Heart left ventricle (tissue), 16 donors: ENCODE results near the gene GPR107. TPM values are rescaled to one million over a fixed set of nuclear protein-coding genes. Genes with fewer than 3 reads are reported as not detected.
"Not testable (repeated sequence)": the region's sequence is repeated elsewhere in the genome, so short reads cannot be mapped to it uniquely, and the experiment has no call there.

ENCODE experiments used
- ATAC-seq, 4 donors: fragments of 200-7000 bp; cut with Tn5 transposase; one replicate each; pipeline ENCODE4 v1.9.1; 2020 to 2022; ENCODE audit warnings: moderate library complexity in 4 of 4, mild to moderate bottlenecking in 3 of 4, moderate number of reproducible peaks in 1 of 4
- DNase-seq, 5 donors: peaks; one replicate each; pipeline ENCODE4 v3.0.0-alpha.2; 2020
- H3K27ac ChIP-seq, 12 donors: fragments of 200-600 bp; sonication (generic) in 4 of 12; one replicate each; pipeline versions ENCODE4 v1.5.0 to v1.8.0; 2016 to 2022; ENCODE audit warnings: mild to moderate bottlenecking in 2 of 12
- H3K27me3 ChIP-seq, 9 donors: fragments of 200-600 bp; sonication (generic) in 2 of 9; one replicate each; pipeline versions ENCODE4 v1.5.1 to v1.8.0; 2016 to 2022; ENCODE audit warnings: mild to moderate bottlenecking in 3 of 9
- H3K36me3 ChIP-seq, 9 donors: fragments of 200-600 bp; sonication (generic) in 2 of 9; one replicate each; pipeline versions ENCODE4 v1.5.0 to v1.8.0; 2018 to 2022; ENCODE audit warnings: mild to moderate bottlenecking in 2 of 9
- H3K4me1 ChIP-seq, 12 donors: fragments of 200-600 bp; sonication (generic) in 4 of 12; one replicate each; pipeline versions ENCODE4 v1.5.0 to v1.8.0; 2016 to 2022; ENCODE audit warnings: mild to moderate bottlenecking in 3 of 12
- H3K4me3 ChIP-seq, 12 donors: fragments of 200-600 bp; sonication (generic) in 4 of 12; one replicate each; pipeline versions ENCODE4 v1.5.0 to v1.8.0; 2017 to 2022; ENCODE audit warnings: mild to moderate bottlenecking in 9 of 12, moderate library complexity in 4 of 12
- H3K9me3 ChIP-seq, 12 donors: fragments of 200-600 bp; sonication (generic) in 4 of 12; one replicate each; pipeline versions ENCODE4 v1.5.0 to v1.8.0; 2016 to 2022; ENCODE audit warnings: mild to moderate bottlenecking in 1 of 12
- POLR2A ChIP-seq, 2 donors: fragments of 450-650 bp; IDR thresholded peaks; one replicate each; pipeline ENCODE4 v1.6.1; 2017; ENCODE audit warnings: antibody characterized with exemption in 2 of 2, mild to moderate bottlenecking in 2 of 2, moderate library complexity in 2 of 2
- WGBS, 4 donors: extraction: QIAGEN DNeasy Blood & Tissue Kit in 2 of 4; methylation state at CpG; one replicate each; pipeline versions ENCODE4 v1.1.5 to v1.1.7; 2013 to 2018; 5-methylcytosine and 5-hydroxymethylcytosine counted together
- intact Hi-C, 10 donors: fragments of 100-400 bp; cut with DNase I; formaldehyde crosslinking; loops; one replicate each; pipeline versions ENCODE4 v1.11.1 to v1.14.2; 2022
- polyA plus RNA-seq, 2 donors: library from polyadenylated mRNA; stranded (reverse); fragments of 200-250 nt; gene quantifications; one replicate each; pipeline ENCODE4 v1.2.3, GENCODE V29; 2013
- total RNA-seq, 9 donors: library from RNA; depleted of rRNA in 2 of 9; stranded (reverse); fragments of >200 nt in 2 of 9; fragmentation: NEBNext Ultra II Directional in 3 of 9; extraction: Animal tissue kit (Norgen Biotek cat#: 25700) in 3 of 9; gene quantifications; one replicate each; pipeline versions ENCODE4 v1.1.0 to v1.2.4, GENCODE V29; 2016 to 2023
- TF ChIP-seq, protein P1 (sequence below), 12 donors: fragments of 200-600 bp; sonication (generic) in 4 of 12; IDR thresholded peaks; one replicate each; pipeline versions ENCODE4 v1.5.0 to v1.8.0; 2018 to 2022; ENCODE audit warnings: antibody characterized with exemption in 12 of 12, mild to moderate bottlenecking in 5 of 12
- donor health status: ischemic (EF 13 %, LVEDD 7.1; RV severe dilation, severe dysfunction).
- donor health status: healthy with polysubstance abuse.
- donor health status: DM: no; HTN: yes; CAD: no.
- donor health status: DM: no; HTN: no; CAD: no.
- donor health status: ischemic (EF 25% LVEDD 6.9; RV normal size, moderate dysfunction).
- donor health status: ischemic (EF 25% LVEDD 5.7; RV mildly dilated, moderate dysfunction).
- donor health status: healthy.
- donor health status: DM: yes; HTN: yes; CAD: no.
- donor health status: ischemic (EF 35%, LVEDD 5.7; RV mildly dilated, moderate dysfunction).
- donor health status: nonischemic (EF 11% LVEDD 7.7; RV severe dilation, severe dysfunction).
- donor health status: DM: yes; HTN: yes; CAD: no.
- donor health status: PGD.
- donor health status: ischemic (EF 29% LVEDD 5.4; RV normal size, mild dysfunction).
- donor health status: nonischemic (EF 23%, LVEDD 6.1; RV moderate dilation, normal function).

The GPR107 gene
- total and polyA plus RNA-seq, 11 donors: 7.0 to 33.2 (median 21.3) TPM

DNA sequence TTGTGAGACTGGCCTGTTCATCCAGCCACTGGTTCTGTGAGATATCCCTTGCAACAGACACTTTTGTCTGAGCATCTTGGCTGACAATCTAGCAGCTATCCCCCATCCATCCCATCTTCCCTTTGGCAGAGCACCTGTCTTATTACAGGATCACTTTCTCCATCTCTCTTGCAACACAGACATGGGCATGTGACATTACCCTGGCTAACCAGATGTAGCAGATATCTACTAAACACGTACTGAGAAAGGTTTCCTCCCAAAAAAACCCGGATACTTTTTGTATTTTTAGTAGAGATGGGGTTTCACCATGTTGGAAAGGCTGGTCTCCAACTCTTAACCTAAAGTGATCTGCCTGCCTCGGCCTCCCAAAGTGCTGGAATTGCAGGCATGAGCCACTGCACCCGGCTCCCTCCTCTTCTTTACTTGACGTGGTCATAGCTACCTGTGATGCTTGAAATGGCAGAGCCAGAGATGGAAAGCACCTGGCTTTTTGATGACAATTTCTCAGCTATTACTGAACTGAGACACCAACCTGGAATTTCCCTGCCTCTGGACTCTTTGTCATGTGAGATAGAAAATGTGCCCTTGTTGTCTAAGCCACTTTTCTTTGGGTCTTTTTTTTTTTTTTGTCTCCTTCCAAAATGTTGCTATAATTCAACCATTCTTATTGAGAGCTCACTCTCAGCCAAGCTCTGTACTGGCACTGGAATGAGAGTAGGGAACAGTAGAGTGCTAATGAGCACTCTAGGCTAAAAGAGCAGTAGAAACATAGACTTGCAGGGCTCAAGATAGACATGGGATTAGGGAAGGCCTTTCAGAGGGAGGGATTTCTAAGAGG is 43.3 kb upstream of the GPR107 start:
- no peak for ATAC-seq
- peaks cover 0 to 13% (median 0%) of the 10 kb centered on the region in 12 donors for H3K9me3 ChIP-seq
- H3K27ac ChIP-seq: peak overlapping the region in 1 of 12 donors; percentile 32
- no peak for TF ChIP-seq POLR2A (IDR thresholded peaks at IDR 0.05)
- TF ChIP-seq, protein P1, sequence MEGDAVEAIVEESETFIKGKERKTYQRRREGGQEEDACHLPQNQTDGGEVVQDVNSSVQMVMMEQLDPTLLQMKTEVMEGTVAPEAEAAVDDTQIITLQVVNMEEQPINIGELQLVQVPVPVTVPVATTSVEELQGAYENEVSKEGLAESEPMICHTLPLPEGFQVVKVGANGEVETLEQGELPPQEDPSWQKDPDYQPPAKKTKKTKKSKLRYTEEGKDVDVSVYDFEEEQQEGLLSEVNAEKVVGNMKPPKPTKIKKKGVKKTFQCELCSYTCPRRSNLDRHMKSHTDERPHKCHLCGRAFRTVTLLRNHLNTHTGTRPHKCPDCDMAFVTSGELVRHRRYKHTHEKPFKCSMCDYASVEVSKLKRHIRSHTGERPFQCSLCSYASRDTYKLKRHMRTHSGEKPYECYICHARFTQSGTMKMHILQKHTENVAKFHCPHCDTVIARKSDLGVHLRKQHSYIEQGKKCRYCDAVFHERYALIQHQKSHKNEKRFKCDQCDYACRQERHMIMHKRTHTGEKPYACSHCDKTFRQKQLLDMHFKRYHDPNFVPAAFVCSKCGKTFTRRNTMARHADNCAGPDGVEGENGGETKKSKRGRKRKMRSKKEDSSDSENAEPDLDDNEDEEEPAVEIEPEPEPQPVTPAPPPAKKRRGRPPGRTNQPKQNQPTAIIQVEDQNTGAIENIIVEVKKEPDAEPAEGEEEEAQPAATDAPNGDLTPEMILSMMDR (IDR thresholded peaks at IDR 0.05): no peak
- DNase-seq: no peak
- intact Hi-C loops: no loop called here
- H3K27me3 ChIP-seq: no peaks in the 10 kb centered on the region
- H3K4me1 ChIP-seq: peaks cover 0 to 52% (median 0%) of the 10 kb centered on the region in 12 donors
- WGBS, 4 donors: 84 to 92% (median 88%) methylated on average over 5 of the region's 5 CpGs
- no peaks in the 10 kb centered on the region for H3K36me3 ChIP-seq
- H3K4me3 ChIP-seq: no peak overlapping the region

DNA sequence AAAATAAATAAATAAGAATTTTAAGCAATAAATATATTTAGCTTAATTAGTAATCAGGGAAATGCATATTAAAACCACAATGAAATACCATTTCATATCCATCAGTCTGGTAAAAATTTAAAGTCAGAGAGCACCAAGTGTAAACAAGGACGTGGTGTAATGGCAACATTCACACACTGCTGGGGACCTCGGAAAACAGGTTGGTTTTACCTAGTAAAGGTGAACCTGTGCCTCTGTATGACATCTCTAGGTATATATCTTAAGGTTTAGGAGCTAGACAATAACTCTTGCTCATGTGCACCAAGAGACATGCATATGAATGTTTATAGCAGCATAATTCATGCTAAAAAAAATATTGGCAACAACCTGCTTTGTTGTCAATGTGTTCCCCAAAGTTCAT is 40.4 kb upstream of the GPR107 start:
- Histone ChIP-seq H3K27me3 (no peaks in the 10 kb centered on the region), H3K4me1 (peaks cover 0 to 47% (median 2%) of the 10 kb centered on the region in 12 donors), H3K4me3 (no peak overlapping the region), H3K36me3 (peaks cover 0 to 3% (median 0%) of the 10 kb centered on the region in 9 donors), H3K27ac (no peak overlapping the region), H3K9me3 (peaks cover 0 to 19% (median 0%) of the 10 kb centered on the region in 12 donors)
- DNase-seq (no peak), ATAC-seq (no peak)
- 89 to 96% (median 90%) methylated on average over 2 of the region's 2 CpGs for WGBS, 4 donors
- no peak for TF ChIP-seq POLR2A (IDR thresholded peaks at IDR 0.05)
- TF ChIP-seq, protein P1 (IDR thresholded peaks at IDR 0.05): no peak
- intact Hi-C loops: no loop called here

DNA sequence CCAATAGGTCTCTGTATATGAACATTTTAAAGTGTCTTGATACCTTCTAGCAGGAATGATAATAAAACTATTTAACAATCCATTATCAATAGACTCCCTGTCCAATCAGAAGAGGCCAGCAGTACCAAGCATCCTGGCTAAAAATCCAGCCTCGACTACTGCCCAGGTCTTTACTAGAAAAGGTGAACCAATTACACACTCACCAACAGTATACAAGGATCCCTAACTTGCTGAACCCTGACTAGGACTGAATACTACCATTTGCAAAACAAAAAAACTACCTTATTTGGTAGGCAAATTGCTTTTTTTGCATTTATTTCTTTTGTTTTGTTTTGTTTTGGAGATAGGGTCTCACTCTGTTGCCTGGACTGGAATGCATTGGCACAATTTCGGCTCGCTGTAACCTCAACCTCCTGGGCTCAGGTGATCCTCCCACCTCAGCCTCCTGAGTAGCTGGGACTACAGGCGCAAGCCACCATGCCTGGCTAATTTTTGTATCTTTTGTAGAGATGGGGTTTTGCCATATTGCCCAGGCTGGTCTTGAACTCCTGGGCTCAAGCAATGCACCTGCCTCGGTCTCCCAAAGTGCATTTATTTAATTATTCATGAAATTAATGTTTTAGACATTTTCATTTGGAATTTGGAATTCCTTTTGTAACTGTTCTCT is 38.2 kb upstream of the GPR107 start:
- Histone ChIP-seq H3K36me3 (peaks cover 0 to 5% (median 0%) of the 10 kb centered on the region in 9 donors), H3K27me3 (no peaks in the 10 kb centered on the region), H3K9me3 (peaks cover 0 to 19% (median 0%) of the 10 kb centered on the region in 12 donors), H3K4me3 (no peak overlapping the region), H3K27ac (peak overlapping the region in 1 of 12 donors; percentile 62), H3K4me1 (peaks cover 0 to 34% (median 2%) of the 10 kb centered on the region in 12 donors)
- intact Hi-C loops: no loop called here
- 95 to 98% (median 97%) methylated on average over 5 of the region's 5 CpGs for WGBS, 4 donors
- no peak for TF ChIP-seq POLR2A (IDR thresholded peaks at IDR 0.05)
- TF ChIP-seq, protein P1 (IDR thresholded peaks at IDR 0.05): no peak
- ATAC-seq (no peak), DNase-seq (no peak)

DNA sequence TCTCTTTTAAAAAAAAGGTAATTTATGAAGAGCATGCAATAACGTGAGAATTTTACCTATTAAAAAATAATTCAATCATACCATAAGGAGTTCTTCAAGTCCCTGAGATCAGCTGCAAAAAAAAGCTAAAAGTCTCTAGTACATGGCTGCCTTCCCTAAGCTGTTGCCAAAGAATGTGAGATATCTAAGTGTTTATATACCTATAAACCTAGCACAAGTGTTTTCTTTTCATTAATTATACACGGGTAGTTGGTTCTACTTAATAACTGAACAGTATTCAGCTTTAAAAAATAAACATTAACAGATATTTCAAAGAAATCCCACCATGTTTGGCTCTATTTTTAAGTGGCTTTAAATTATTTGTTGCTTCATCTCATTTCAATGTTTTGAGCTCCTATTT is 36.6 kb upstream of the GPR107 start:
- DNase-seq: no peak
- peaks cover 0 to 38% (median 13%) of the 10 kb centered on the region in 12 donors for H3K4me1 ChIP-seq
- peaks cover 0 to 10% (median 0%) of the 10 kb centered on the region in 12 donors for H3K9me3 ChIP-seq
- H3K36me3 ChIP-seq: peaks cover 0 to 5% (median 0%) of the 10 kb centered on the region in 9 donors
- peak overlapping the region in 1 of 12 donors; percentile 62 for H3K27ac ChIP-seq
- intact Hi-C loops: no loop called here
- H3K4me3 ChIP-seq: no peak overlapping the region
- ATAC-seq: no peak
- TF ChIP-seq, protein P1 (IDR thresholded peaks at IDR 0.05): no peak
- no peak for TF ChIP-seq POLR2A (IDR thresholded peaks at IDR 0.05)
- no peaks in the 10 kb centered on the region for H3K27me3 ChIP-seq
- WGBS, 4 donors: 56 to 64% (median 61%) methylated on average over 2 of the region's 2 CpGs

DNA sequence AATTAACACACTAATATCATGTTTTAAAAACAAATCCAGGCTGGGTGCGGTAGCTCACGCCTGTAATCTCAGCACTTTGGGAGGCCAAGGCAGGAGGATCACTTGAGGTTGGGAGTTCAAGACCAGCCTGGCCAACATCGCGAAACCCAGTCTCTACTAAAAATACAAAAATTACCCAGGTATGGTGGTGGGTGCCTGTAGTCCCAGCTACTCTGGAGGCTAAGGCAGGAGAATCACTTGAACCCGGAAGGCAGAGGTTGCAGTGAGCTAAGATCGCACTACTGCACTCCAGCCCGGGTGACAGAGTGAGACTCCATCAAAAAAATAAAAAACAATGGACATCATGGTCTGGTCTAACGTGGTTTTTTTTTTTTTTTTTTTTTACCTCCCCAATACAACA is 36.2 kb upstream of the GPR107 start:
- ATAC-seq, DNase-seq, H3K9me3 ChIP-seq, H3K4me3 ChIP-seq, H3K36me3 ChIP-seq, intact Hi-C loops, H3K27me3 ChIP-seq: not testable (repeated sequence)
- Histone ChIP-seq H3K27ac (peak overlapping the region in 1 of 12 donors; percentile 62), H3K4me1 (peaks cover 0 to 38% (median 13%) of the 10 kb centered on the region in 12 donors)
- 94 to 98% (median 97%) methylated on average over 8 of the region's 8 CpGs for WGBS, 4 donors
